ENCODE measurements around the gene BORCS8. TPM values are rescaled to one million over a fixed set of nuclear protein-coding genes. Genes with fewer than 3 reads are reported as not detected.

Gene BORCS8
- polyA plus RNA-seq, 1 donor from 2014 or later, result 75.6 TPM

GRCh38 chr19:19155495-19156219, 36.3 kb downstream of the BORCS8 start:
- no peaks in the 10 kb centered on the region for H3K9me3 ChIP-seq (ENCODE audit: low read length)

GRCh38 chr19:19154768-19155494, 37.0 kb downstream of the BORCS8 start:
- Histone ChIP-seq H3K9me2 (ENCODE audit: insufficient read depth, low read length) (no peaks in the 10 kb centered on the region), H3K4me3 (ENCODE audit: low read length) (no peak overlapping the region), H3K9ac (ENCODE audit: low read length) (no peak overlapping the region), H4K20me1 (ENCODE audit: insufficient read depth) (no peaks in the 10 kb centered on the region), H3K79me2 (replicated peaks; ENCODE audit: insufficient read depth, low read length) (no peaks in the 10 kb centered on the region), H3K4me2 (ENCODE audit: low read length) (no peak overlapping the region), H2AFZ (ENCODE audit: low read depth, low read length) (no peak overlapping the region), H3K27ac (ENCODE audit: low read length) (no peak overlapping the region), H3K27me3 (ENCODE audit: insufficient read depth, low read depth, low read length) (no peaks in the 10 kb centered on the region), H3F3A (ENCODE audit: insufficient read depth, low read length, poor library complexity, severe bottlenecking) (no peaks in the 10 kb centered on the region), H3K9me3 (ENCODE audit: low read length) (no peaks in the 10 kb centered on the region), H3K36me3 (ENCODE audit: insufficient read depth, low read length) (no peaks in the 10 kb centered on the region)
- TF ChIP-seq SMC3 (conservative IDR thresholded peaks at IDR 0.05; ENCODE audit: poor library complexity), result no peak
- TF ChIP-seq EZH2 (IDR thresholded peaks at IDR 0.05; ENCODE audit: borderline replicate concordance, insufficient read depth, low read length, poor library complexity, severe bottlenecking), result no peak
- no peak for TF ChIP-seq TAF1 (IDR thresholded peaks at IDR 0.05; ENCODE audit: low read depth)
- no peak for TF ChIP-seq EP300 (conservative IDR thresholded peaks at IDR 0.05; ENCODE audit: poor library complexity, severe bottlenecking)
- TF ChIP-seq REST (IDR thresholded peaks at IDR 0.05; ENCODE audit: borderline replicate concordance), result no peak
- no peak for TF ChIP-seq MXI1 (conservative IDR thresholded peaks at IDR 0.05; ENCODE audit: poor library complexity, severe bottlenecking)
- no peak for TF ChIP-seq CTCF (IDR thresholded peaks at IDR 0.05; ENCODE audit: poor library complexity, severe bottlenecking)
- TF ChIP-seq POLR2AphosphoS5 (IDR thresholded peaks at IDR 0.05), result no peak
- no peak for TF ChIP-seq RAD21 (conservative IDR thresholded peaks at IDR 0.05)

More at GRCh38 chr19:19155495-19156219, 36.3 kb downstream of the BORCS8 start:
- Histone ChIP-seq H3K9me2 (ENCODE audit: insufficient read depth, low read length) (no peaks in the 10 kb centered on the region), H3K27ac (ENCODE audit: low read length) (no peak overlapping the region), H3K27me3 (ENCODE audit: insufficient read depth, low read depth, low read length) (no peaks in the 10 kb centered on the region), H3K79me2 (replicated peaks; ENCODE audit: insufficient read depth, low read length) (no peaks in the 10 kb centered on the region), H4K20me1 (ENCODE audit: insufficient read depth) (no peaks in the 10 kb centered on the region), H3K4me2 (ENCODE audit: low read length) (no peak overlapping the region), H3K4me3 (ENCODE audit: low read length) (no peak overlapping the region), H2AFZ (ENCODE audit: low read depth, low read length) (no peak overlapping the region), H3K36me3 (ENCODE audit: insufficient read depth, low read length) (no peaks in the 10 kb centered on the region), H3F3A (ENCODE audit: insufficient read depth, low read length, poor library complexity, severe bottlenecking) (no peaks in the 10 kb centered on the region), H3K9ac (ENCODE audit: low read length) (no peak overlapping the region)
- TF ChIP-seq MXI1 (conservative IDR thresholded peaks at IDR 0.05; ENCODE audit: poor library complexity, severe bottlenecking) (no peak), POLR2AphosphoS5 (IDR thresholded peaks at IDR 0.05) (no peak), RAD21 (conservative IDR thresholded peaks at IDR 0.05) (no peak), TAF1 (IDR thresholded peaks at IDR 0.05; ENCODE audit: low read depth) (no peak), CTCF (IDR thresholded peaks at IDR 0.05; ENCODE audit: poor library complexity, severe bottlenecking) (no peak), EP300 (conservative IDR thresholded peaks at IDR 0.05; ENCODE audit: poor library complexity, severe bottlenecking) (no peak)

Data from neural cell (in vitro differentiated cells).